ENCODE measurements around the gene DAB2. TPM values are rescaled to one million over a fixed set of nuclear protein-coding genes. Genes with fewer than 3 reads are reported as not detected.

Gene DAB2
- total RNA-seq, 1 donor from 2014 or later: 33.6 TPM

DNA sequence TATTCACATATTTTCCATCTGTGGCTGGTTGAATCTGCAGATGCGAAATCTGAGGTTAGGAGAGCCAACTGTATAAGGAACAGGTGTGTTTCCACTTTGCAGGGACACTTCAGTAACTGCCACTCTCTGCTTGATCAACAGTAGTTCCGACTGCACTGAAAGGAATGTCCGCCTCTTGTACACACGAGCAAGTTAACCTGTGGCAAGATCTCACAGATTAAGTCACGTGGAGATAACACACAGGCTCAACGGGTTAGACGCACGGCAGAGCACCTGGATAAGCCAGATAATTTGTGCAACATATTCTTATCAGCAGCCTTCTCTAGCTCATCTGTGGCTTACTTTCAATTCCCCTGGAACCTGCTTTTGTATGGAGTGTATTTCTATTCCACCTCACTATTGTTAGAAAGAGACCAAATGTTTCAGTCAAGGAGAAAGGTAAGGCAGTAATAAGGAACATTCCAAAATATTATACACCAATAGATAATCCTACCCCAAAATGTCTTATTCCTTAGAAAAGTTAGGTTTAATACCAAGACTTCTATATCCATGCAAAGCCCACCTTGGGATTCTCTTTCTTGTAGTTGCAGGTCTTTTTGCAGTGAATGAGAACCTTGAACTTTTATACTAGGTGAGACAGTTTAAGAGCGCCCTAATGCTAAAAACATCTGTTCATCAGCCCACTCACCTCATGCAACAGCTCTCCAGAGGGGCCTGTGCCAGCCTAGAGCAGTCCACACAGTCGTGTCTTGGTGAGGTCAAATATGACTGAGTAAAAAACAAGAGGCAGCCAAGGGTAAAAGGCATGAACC, 54.0 kb downstream of the DAB2 start:
- no peak for TF ChIP-seq CTCF (IDR thresholded peaks at IDR 0.05)
- Histone ChIP-seq H3K4me1 (no peaks in the 10 kb centered on the region), H3K27me3 (no peaks in the 10 kb centered on the region), H3K36me3 (peaks cover 27 to 51% of the 10 kb centered on the region in 2 donors), H3K4me3 (no peak overlapping the region), H3K27ac (no peak overlapping the region), H3K9me3 (no peaks in the 10 kb centered on the region)
- DNase-seq (ENCODE audit: low spot score in 2 of 2): no peak
- intact Hi-C loops (cut with DNase I): no loop called here

GRCh38 chr5:39369123-39369815, 55.5 kb downstream of the DAB2 start:
- Histone ChIP-seq H3K27ac (no peak overlapping the region), H3K36me3 (peaks cover 23 to 36% of the 10 kb centered on the region in 2 donors), H3K9me3 (no peaks in the 10 kb centered on the region), H3K4me1 (no peaks in the 10 kb centered on the region), H3K27me3 (no peaks in the 10 kb centered on the region), H3K4me3 (no peak overlapping the region)
- TF ChIP-seq CTCF (IDR thresholded peaks at IDR 0.05): no peak
- no peak for DNase-seq (ENCODE audit: low spot score in 2 of 2)
- intact Hi-C loops (cut with DNase I): no loop called here

GRCh38 chr5:39368116-39368515, 56.7 kb downstream of the DAB2 start:
- H3K27me3 ChIP-seq: no peaks in the 10 kb centered on the region

GRCh38 chr5:39367711-39368110, 57.1 kb downstream of the DAB2 start:
- Histone ChIP-seq H3K4me3 (no peak overlapping the region), H3K27ac (no peak overlapping the region), H3K27me3 (no peaks in the 10 kb centered on the region), H3K36me3 (peaks cover 8 to 20% of the 10 kb centered on the region in 2 donors), H3K4me1 (no peaks in the 10 kb centered on the region), H3K9me3 (no peaks in the 10 kb centered on the region)
- no peak for TF ChIP-seq CTCF (IDR thresholded peaks at IDR 0.05)
- DNase-seq (ENCODE audit: low spot score in 2 of 2): no peak
- intact Hi-C loops (cut with DNase I): no loop called here

More at GRCh38 chr5:39368116-39368515, 56.7 kb downstream of the DAB2 start:
- Histone ChIP-seq H3K4me1 (no peaks in the 10 kb centered on the region), H3K27ac (no peak overlapping the region), H3K4me3 (no peak overlapping the region), H3K36me3 (peaks cover 12 to 24% of the 10 kb centered on the region in 2 donors), H3K9me3 (no peaks in the 10 kb centered on the region)
- intact Hi-C loops (cut with DNase I): no loop called here
- TF ChIP-seq CTCF (IDR thresholded peaks at IDR 0.05): no peak
- no peak for DNase-seq (ENCODE audit: low spot score in 2 of 2)

DNA sequence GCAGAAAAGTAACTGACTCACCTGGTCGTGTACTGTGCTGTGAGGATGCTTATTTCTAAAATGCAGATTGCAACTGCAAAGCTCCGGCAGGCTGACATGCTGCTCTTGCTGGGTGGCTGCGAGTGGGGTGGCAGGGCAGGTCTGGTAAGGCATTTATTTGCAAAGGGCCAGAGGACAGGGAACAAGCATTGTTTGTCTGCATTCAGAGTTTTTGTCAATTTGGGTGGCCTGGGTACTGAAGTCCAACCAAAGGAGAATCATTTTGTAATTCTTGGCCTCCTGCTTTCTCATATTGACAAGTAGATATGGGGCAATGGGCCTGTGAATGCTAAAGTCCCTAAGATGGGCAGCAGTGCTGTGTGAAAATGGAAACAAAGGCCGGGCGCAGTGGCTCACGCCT, 60.4 kb downstream of the DAB2 start, which contains the start of gene C9:
C9 (minus strand) TSS at position 129 of the 400 bp plus-strand sequence; CDS start at position 98, 31 bp downstream.
- H3K9me3 ChIP-seq: no peaks in the 10 kb centered on the region
- intact Hi-C loops (cut with DNase I): no loop called here
- no peak for TF ChIP-seq CTCF (IDR thresholded peaks at IDR 0.05)
- H3K36me3 ChIP-seq: no peaks in the 10 kb centered on the region
- no peak within 1 kb of the TSS for H3K27ac ChIP-seq
- no peaks in the 10 kb centered on the region for H3K4me1 ChIP-seq
- H3K27me3 ChIP-seq: no peaks in the 10 kb centered on the region
- DNase-seq (ENCODE audit: low spot score in 2 of 2): no peak
- H3K4me3 ChIP-seq: no peak within 1 kb of the TSS

All from ascending aorta (tissue), 2 donors.